OCI-LY7 (cell line): ENCODE measurements around the gene CREB5. TPM values are rescaled to one million over a fixed set of nuclear protein-coding genes. Genes with fewer than 3 reads are reported as not detected.

Experiments
- BruUV-seq: library from RNA; stranded (reverse); fragments of 400-500 nt; replicated peaks from 2 replicates; lab custom pipeline; 2021; lab: Mats Ljungman, UMichigan
- CTCF ChIA-PET: fragments of 300-600 bp; sonication (Branson Sonifier 250); formaldehyde crosslinking; loops from one replicate; lab custom pipeline; 2022; ENCODE audit warnings: antibody characterized with exemption; ENCODE audit not compliant: unreplicated experiment; lab: Charles Lee
- POLR2A ChIA-PET: fragments of 300-600 bp; sonication (Branson Sonifier 250); formaldehyde crosslinking; loops from one replicate; lab custom pipeline; 2022; ENCODE audit warnings: antibody characterized with exemption; lab: Charles Lee
- DNase-seq: peaks from one replicate; pipeline ENCODE4 v3.0.0-alpha.2; 2015; ENCODE audit warnings: low spot score
- H2AFZ ChIP-seq: fragments of 200-600 bp; sonication (generic), shearing (Covaris generic); 2 replicates; pipeline ENCODE4 v1.6.1; 2014; ENCODE audit warnings: mild to moderate bottlenecking, antibody characterized with exemption, low read length, moderate library complexity
- H3K27ac ChIP-seq: fragments of 200-600 bp; sonication (generic); 2 replicates; pipeline ENCODE4 v1.5.1; 2014; ENCODE audit warnings: mixed run types, low read depth, mild to moderate bottlenecking, moderate library complexity, low read length, inconsistent platforms; ENCODE audit not compliant: poor library complexity, severe bottlenecking
- H3K36me3 ChIP-seq: fragments of 200-600 bp; sonication (generic); 2 replicates; pipeline ENCODE4 v1.6.1; 2014; ENCODE audit warnings: mild to moderate bottlenecking, antibody characterized with exemption, low read length, moderate library complexity, mixed read lengths; ENCODE audit not compliant: insufficient read depth
- H3K4me1 ChIP-seq: fragments of 200-600 bp; sonication (generic); 2 replicates; pipeline ENCODE4 v1.5.1; 2014; ENCODE audit warnings: mild to moderate bottlenecking, low read length; ENCODE audit not compliant: insufficient read depth, poor library complexity, severe bottlenecking
- H3K4me2 ChIP-seq: fragments of 200-600 bp; sonication (generic); 2 replicates; pipeline ENCODE4 v1.6.1; 2014; ENCODE audit warnings: mild to moderate bottlenecking, low read length
- H3K4me3 ChIP-seq: fragments of 200-600 bp; sonication (generic); 2 replicates; pipeline ENCODE4 v1.5.1; 2014; ENCODE audit warnings: mild to moderate bottlenecking, low read depth, low read length; ENCODE audit not compliant: poor library complexity, severe bottlenecking
- H3K79me2 ChIP-seq: fragments of 200-600 bp; sonication (generic); 2 replicates; pipeline ENCODE4 v1.6.1; 2016; ENCODE audit warnings: low read depth, mild to moderate bottlenecking, low read length, moderate library complexity, mixed read lengths; ENCODE audit not compliant: insufficient read depth
- H3K9me2 ChIP-seq: fragments of 200-600 bp; sonication (generic); 2 replicates; pipeline ENCODE4 v1.6.1; 2016; ENCODE audit warnings: mild to moderate bottlenecking, low read length, mixed read lengths; ENCODE audit not compliant: insufficient read depth
- H3K9me3 ChIP-seq: fragments of 200-600 bp; sonication (generic); 2 replicates; pipeline ENCODE4 v1.6.1; 2014; ENCODE audit warnings: mild to moderate bottlenecking, mixed run types, low read length, mixed read lengths
- H4K20me1 ChIP-seq: fragments of 200-600 bp; sonication (generic); 2 replicates; pipeline ENCODE4 v1.6.1; 2014; ENCODE audit warnings: mild to moderate bottlenecking, antibody characterized with exemption, low read length, moderate library complexity, mixed read lengths; ENCODE audit not compliant: insufficient read depth
- EZH2phosphoT487 ChIP-seq: fragments of 200-600 bp; sonication (generic); IDR thresholded peaks from 2 replicates; pipeline ENCODE4 v1.6.1; 2018; ENCODE audit warnings: low read depth, borderline replicate concordance, mild to moderate bottlenecking, mixed run types, antibody characterized with exemption, low read length, moderate library complexity, mixed read lengths
- intact Hi-C: fragments of 100-400 bp; cut with micrococcal nuclease; formaldehyde crosslinking; loops from one replicate; pipeline ENCODE4 v1.10.0; 2022; ENCODE audit not compliant: unreplicated experiment
- total RNA-seq, 2 experiments: library from RNA; depleted of rRNA in 1 of 2; stranded (reverse); fragments of >200 nt in 1 of 2; shearing (Covaris generic) in 1 of 2; gene quantifications; 2 replicates each; pipeline ENCODE4 v1.2.3, GENCODE V29; 2014 to 2022
- TF ChIP-seq, protein P1 (sequence below): fragments of 200-600 bp; sonication (generic); conservative IDR thresholded peaks from 2 replicates; pipeline ENCODE4 v1.5.1; 2014; ENCODE audit warnings: mild to moderate bottlenecking, antibody characterized with exemption, low read length, moderate library complexity, mixed read lengths

Gene CREB5
- total RNA-seq, 2 experiments from 2014 or later, result 2.0 to 13.3 TPM

- no peaks in the 10 kb centered on the region for H3K79me2 ChIP-seq
- no peak overlapping the region for H3K4me2 ChIP-seq
- ChIA-PET POLR2A (interaction anchor here (0.6 kb wide), 2 partner anchors 322 to 502 kb away, joined by 3 to 5 read pairs; no protein-coding TSS in a partner anchor), CTCF (no interaction called here)
- no TSS peak for BruUV-seq
- TF ChIP-seq EZH2phosphoT487, result no peak
- TF ChIP-seq, protein P1, sequence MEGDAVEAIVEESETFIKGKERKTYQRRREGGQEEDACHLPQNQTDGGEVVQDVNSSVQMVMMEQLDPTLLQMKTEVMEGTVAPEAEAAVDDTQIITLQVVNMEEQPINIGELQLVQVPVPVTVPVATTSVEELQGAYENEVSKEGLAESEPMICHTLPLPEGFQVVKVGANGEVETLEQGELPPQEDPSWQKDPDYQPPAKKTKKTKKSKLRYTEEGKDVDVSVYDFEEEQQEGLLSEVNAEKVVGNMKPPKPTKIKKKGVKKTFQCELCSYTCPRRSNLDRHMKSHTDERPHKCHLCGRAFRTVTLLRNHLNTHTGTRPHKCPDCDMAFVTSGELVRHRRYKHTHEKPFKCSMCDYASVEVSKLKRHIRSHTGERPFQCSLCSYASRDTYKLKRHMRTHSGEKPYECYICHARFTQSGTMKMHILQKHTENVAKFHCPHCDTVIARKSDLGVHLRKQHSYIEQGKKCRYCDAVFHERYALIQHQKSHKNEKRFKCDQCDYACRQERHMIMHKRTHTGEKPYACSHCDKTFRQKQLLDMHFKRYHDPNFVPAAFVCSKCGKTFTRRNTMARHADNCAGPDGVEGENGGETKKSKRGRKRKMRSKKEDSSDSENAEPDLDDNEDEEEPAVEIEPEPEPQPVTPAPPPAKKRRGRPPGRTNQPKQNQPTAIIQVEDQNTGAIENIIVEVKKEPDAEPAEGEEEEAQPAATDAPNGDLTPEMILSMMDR, result no peak
- DNase-seq, result no peak
- no peak overlapping the region for H3K4me3 ChIP-seq
- no peak overlapping the region for H2AFZ ChIP-seq
- 0 out of 2 replicates have a peak, but pooled peaks cover 13% of the 10 kb centered on the region for H4K20me1 ChIP-seq
- H3K9me3 ChIP-seq, result no peaks in the 10 kb centered on the region
- intact Hi-C loops, result loop anchor here (2.0 to 10.0 kb wide), 2 partner anchors 122 to 214 kb away; partner anchors contain the start of gene CREB5
- H3K27ac ChIP-seq, result no peak overlapping the region
- no peaks in the 10 kb centered on the region; the same call in 1 of the 2 replicates for H3K36me3 ChIP-seq
- no peaks in the 10 kb centered on the region for H3K9me2 ChIP-seq
- H3K4me1 ChIP-seq, result no peaks in the 10 kb centered on the region
Observed at GRCh38 chr7:28627263-28627653, 214.9 kb downstream of the CREB5 start.

- Histone ChIP-seq H3K4me2 (no peak overlapping the region), H3K9me2 (no peaks in the 10 kb centered on the region), H3K9me3 (no peaks in the 10 kb centered on the region), H3K36me3 (no peaks in the 10 kb centered on the region; the same call in 1 of the 2 replicates), H2AFZ (no peak overlapping the region), H4K20me1 (0 out of 2 replicates have a peak, but pooled peaks cover 13% of the 10 kb centered on the region), H3K27ac (no peak overlapping the region), H3K79me2 (no peaks in the 10 kb centered on the region), H3K4me3 (no peak overlapping the region), H3K4me1 (no peaks in the 10 kb centered on the region)
- ChIA-PET POLR2A (interaction anchor here (0.6 kb wide), 1 partner anchor 503 kb away, joined by 3 read pairs; no protein-coding TSS in a partner anchor), CTCF (no interaction called here)
- intact Hi-C loops, result loop anchor here (2.0 to 10.0 kb wide), 2 partner anchors 123 to 215 kb away; partner anchors contain the start of gene CREB5
- BruUV-seq, result no TSS peak
- no peak for TF ChIP-seq EZH2phosphoT487
- TF ChIP-seq, protein P1, result no peak
- DNase-seq, result no peak
Observed at GRCh38 chr7:28627896-28628295, 215.6 kb downstream of the CREB5 start.

DNA sequence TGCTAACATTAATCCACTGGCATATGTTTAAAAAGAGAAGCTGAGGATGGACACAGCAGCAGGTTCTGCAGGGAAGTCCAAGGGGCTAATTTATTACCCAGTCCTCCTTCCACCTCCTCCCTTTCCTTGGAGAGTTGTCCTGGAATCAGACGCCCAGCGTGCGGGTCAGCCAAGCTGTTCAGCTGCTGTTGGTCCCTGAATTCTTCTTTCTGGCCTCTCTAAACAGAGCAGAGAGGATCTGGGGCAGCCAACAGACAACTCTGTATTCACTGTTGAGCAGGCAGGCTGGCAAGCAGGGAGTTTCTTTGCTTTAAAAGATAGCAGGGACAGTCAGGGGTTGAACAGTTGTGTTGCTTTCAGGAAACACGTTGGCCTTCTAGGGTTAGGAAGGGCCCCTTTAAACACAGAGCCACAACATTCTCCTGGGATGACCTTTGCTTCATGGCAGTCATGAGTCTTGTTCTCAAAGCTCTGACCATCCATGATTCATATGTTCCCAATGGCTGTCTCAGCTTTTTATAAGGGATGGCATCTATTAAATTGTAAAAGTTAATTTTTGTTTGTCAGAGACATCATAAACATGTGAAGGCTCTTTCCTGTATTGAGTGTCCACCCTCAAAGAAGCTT is 217.0 kb downstream of the CREB5 start:
- Histone ChIP-seq H3K79me2 (no peaks in the 10 kb centered on the region), H3K27ac (no peak overlapping the region), H3K36me3 (no peaks in the 10 kb centered on the region), H3K4me1 (no peaks in the 10 kb centered on the region), H3K9me3 (no peaks in the 10 kb centered on the region), H3K4me3 (no peak overlapping the region), H3K9me2 (no peaks in the 10 kb centered on the region), H2AFZ (no peak overlapping the region), H3K4me2 (no peak overlapping the region), H4K20me1 (0 out of 2 replicates have a peak, but pooled peaks cover 2% of the 10 kb centered on the region)
- no peak for TF ChIP-seq EZH2phosphoT487
- TF ChIP-seq, protein P1, result no peak
- CTCF ChIA-PET, result no interaction called here
- POLR2A ChIA-PET, result no interaction called here
- no peak for DNase-seq
- no TSS peak for BruUV-seq
- intact Hi-C loops, result loop anchor here (10.0 kb wide), 1 partner anchor 125 kb away; no protein-coding TSS in a partner anchor
